OCI-LY1 (cell line): ENCODE data around the gene GDF7.

Experiments
- CTCF ChIP-seq: fragments of 200-600 bp; sonication (generic), shearing (Covaris generic); IDR thresholded peaks from 2 replicates; pipeline ENCODE4 v1.5.1; 2017; ENCODE audit warnings: mild to moderate bottlenecking, antibody characterized with exemption, low read length, moderate library complexity, mixed read lengths
- EZH2 ChIP-seq: fragments of 200-600 bp; sonication (generic), shearing (Covaris generic); IDR thresholded peaks from 2 replicates; pipeline ENCODE4 v1.8.0; 2017; ENCODE audit warnings: borderline replicate concordance, mixed run types, mild to moderate bottlenecking, antibody characterized with exemption, low read length, moderate library complexity, mixed read lengths

- TF ChIP-seq CTCF: no peak
- TF ChIP-seq EZH2: no peak
These were observed 40.0 kb upstream of the GDF7 start for GRCh38 chr2:20626698-20627513.
